Stimulated activated CD4-positive, alpha-beta T cell treated with anti-CD3 and anti-CD28 coated beads, Interleukin-15, amount 100 ng/mL, for 24 hours (primary cell): Measurements from ENCODE around the gene JOSD1.

Source experiments
- DNase-seq: peaks from one replicate; pipeline ENCODE4 v3.0.0-alpha.2; 2020

JOSD1 gene

GRCh38 chr22:38732251-38732815 is 31.6 kb upstream of the JOSD1 start:
- DNase-seq: no peak

GRCh38 chr22:38731703-38732161 is 31.0 kb upstream of the JOSD1 start:
- no peak for DNase-seq

- no peak for DNase-seq
Observed at GRCh38 chr22:38730411-38730871, 29.7 kb upstream of the JOSD1 start.

- DNase-seq: no peak
Observed at GRCh38 chr22:38729946-38730345, 29.2 kb upstream of the JOSD1 start.

GRCh38 chr22:38728871-38729796 is 28.4 kb upstream of the JOSD1 start:
- no peak for DNase-seq

- no peak for DNase-seq
Observed at GRCh38 chr22:38727530-38728451, 27.0 kb upstream of the JOSD1 start.

GRCh38 chr22:38727123-38727522 is 26.4 kb upstream of the JOSD1 start:
- no peak for DNase-seq

- DNase-seq: no peak
Observed at GRCh38 chr22:38725900-38726655, 25.3 kb upstream of the JOSD1 start.

- DNase-seq: no peak
Observed at GRCh38 chr22:38724926-38725571, 24.3 kb upstream of the JOSD1 start.

- no peak for DNase-seq
Observed at GRCh38 chr22:38724176-38724575, 23.4 kb upstream of the JOSD1 start.

- DNase-seq: no peak
Observed at GRCh38 chr22:38721551-38721950, 20.8 kb upstream of the JOSD1 start.

GRCh38 chr22:38720350-38720749 is 19.6 kb upstream of the JOSD1 start:
- DNase-seq: no peak

GRCh38 chr22:38719196-38719595 is 18.5 kb upstream of the JOSD1 start:
- DNase-seq: no peak

GRCh38 chr22:38718414-38718813 is 17.7 kb upstream of the JOSD1 start:
- DNase-seq: no peak

GRCh38 chr22:38717244-38717643 is 16.5 kb upstream of the JOSD1 start:
- DNase-seq: no peak

- DNase-seq: no peak
Observed at GRCh38 chr22:38716826-38717225, 16.1 kb upstream of the JOSD1 start.

- DNase-seq: no peak
Observed at GRCh38 chr22:38716271-38716670, 15.5 kb upstream of the JOSD1 start.

- no peak for DNase-seq
Observed at GRCh38 chr22:38715852-38716251, 15.1 kb upstream of the JOSD1 start.

- no peak for DNase-seq
Observed at GRCh38 chr22:38715176-38715764, 14.5 kb upstream of the JOSD1 start.

- DNase-seq: no peak
Observed at GRCh38 chr22:38713921-38714320, 13.2 kb upstream of the JOSD1 start.

- no peak for DNase-seq
Observed at GRCh38 chr22:38712486-38713207, 11.9 kb upstream of the JOSD1 start.
